ENCODE data around the gene EIF4ENIF1. TPM values are rescaled to one million over a fixed set of nuclear protein-coding genes. Genes with fewer than 3 reads are reported as not detected.

EIF4ENIF1 gene
- polyA plus RNA-seq, 2 of the 4 experiments (the other 2 are of a cell fraction), result 10.3 to 15.5 TPM

- peak overlapping the region; percentile 97 to 100 for H3K27ac ChIP-seq
- FAIRE-seq (no peak), DNase-seq (ENCODE audit: low read depth in 1 of 2, low spot score in 1 of 2) (no peak), ATAC-seq (no peak)
- H3K4me1 ChIP-seq, result peaks cover 20% of the 10 kb centered on the region
- H3K4me2 ChIP-seq, result peak overlapping the region; percentile 98
- TF ChIP-seq SMC3 (IDR thresholded peaks at IDR 0.05) (no peak), MAZ (IDR thresholded peaks at IDR 0.05; ENCODE audit: borderline replicate concordance, low read depth, low read length) (no peak), HEYL (CRISPR knock-in tag; IDR thresholded peaks at IDR 0.05) (no peak), RARB (CRISPR knock-in tag; IDR thresholded peaks at IDR 0.05) (no peak), GATA3 (IDR thresholded peaks at IDR 0.05; ENCODE audit: borderline replicate concordance) (no peak), EHF (CRISPR knock-in tag; IDR thresholded peaks at IDR 0.05) (no peak), POLR2A (IDR thresholded peaks at IDR 0.05; ENCODE audit: low read length) (no peak), BHLHE40 (IDR thresholded peaks at IDR 0.05; ENCODE audit: low read depth, low read length) (no peak), FOXS1 (CRISPR knock-in tag; IDR thresholded peaks at IDR 0.05) (no peak), ZC3H11A (IDR thresholded peaks at IDR 0.05) (no peak), ZNF302 (CRISPR knock-in tag; IDR thresholded peaks at IDR 0.05) (no peak), MYC (IDR thresholded peaks at IDR 0.05; ENCODE audit: borderline replicate concordance, low read length) (no peak), SREBF2 (IDR thresholded peaks at IDR 0.05) (no peak), KDM1A (IDR thresholded peaks at IDR 0.05; ENCODE audit: low read depth) (no peak), POLR2AphosphoS2 (conservative IDR thresholded peaks at IDR 0.05; ENCODE audit: low read length) (no peak), REST (IDR thresholded peaks at IDR 0.05) (no peak)
- ChIA-PET POLR2A (no interaction called here), CTCF (interaction anchor here (1.4 kb wide), 1 partner anchor 479 kb away, joined by 3 read pairs; no protein-coding TSS in a partner anchor)
- H3K9me3 ChIP-seq, result no peaks in the 10 kb centered on the region
- no peak overlapping the region for H3K4me3 ChIP-seq
- 88% methylated on average over 8 of the region's 8 CpGs for WGBS (ENCODE audit: missing lambda C conversion rate)
These were observed 1.7 kb upstream of the EIF4ENIF1 start for GRCh38 chr22:31491218-31491962.

- Histone ChIP-seq H3K4me1 (peaks cover 20% of the 10 kb centered on the region), H3K4me2 (peak overlapping the region; percentile 98), H3K4me3 (peak overlapping the region; percentile 97), H3K27ac (peak overlapping the region; percentile 97 to 100), H3K9me3 (no peaks in the 10 kb centered on the region)
- POLR2A ChIA-PET, result no interaction called here
- TF ChIP-seq ZSCAN20 (CRISPR knock-in tag; IDR thresholded peaks at IDR 0.05) (no peak), FOSL2 (IDR thresholded peaks at IDR 0.05) (no peak), FOSL2 (CRISPR knock-in tag; IDR thresholded peaks at IDR 0.05) (no peak), MAFK (IDR thresholded peaks at IDR 0.05; ENCODE audit: partially characterized antibody) (no peak), USF2 (IDR thresholded peaks at IDR 0.05) (no peak), SMC3 (IDR thresholded peaks at IDR 0.05) (no peak), FOSB (CRISPR knock-in tag; IDR thresholded peaks at IDR 0.05) (no peak), CHD4 (IDR thresholded peaks at IDR 0.05; ENCODE audit: borderline replicate concordance) (no peak), SREBF2 (IDR thresholded peaks at IDR 0.05) (no peak), EP300 (IDR thresholded peaks at IDR 0.05) (no peak), MYC (IDR thresholded peaks at IDR 0.05; ENCODE audit: borderline replicate concordance, low read length) (no peak), HDAC2 (IDR thresholded peaks at IDR 0.05) (no peak), NPAS2 (CRISPR knock-in tag; IDR thresholded peaks at IDR 0.05; ENCODE audit: borderline replicate concordance) (no peak), POLR2A (IDR thresholded peaks at IDR 0.05; ENCODE audit: low read length) (no peak), NFE2L2 (conservative IDR thresholded peaks at IDR 0.05; ENCODE audit: low read length) (no peak), CBX8 (IDR thresholded peaks at IDR 0.05) (no peak), BHLHE40 (IDR thresholded peaks at IDR 0.05; ENCODE audit: low read depth, low read length) (no peak), JUN (IDR thresholded peaks at IDR 0.05) (no peak)
- 8% methylated on average over 15 of the region's 15 CpGs for WGBS (ENCODE audit: missing lambda C conversion rate)
- peak; percentile 69 to 80; a peak in 5 of 6 replicates for ATAC-seq
- no peak for FAIRE-seq
- DNase-seq (ENCODE audit: low read depth in 1 of 2, low spot score in 1 of 2), result peak; percentile 37 to 58
- CTCF ChIA-PET, result interaction anchor here (1.4 kb wide), 1 partner anchor 480 kb away, joined by 3 read pairs; no protein-coding TSS in a partner anchor
These were observed 869 bp upstream of the EIF4ENIF1 start for GRCh38 chr22:31490496-31490925.

All from A549 (cell line).